ENCODE results near the gene PLCG2.

The PLCG2 gene

DNA sequence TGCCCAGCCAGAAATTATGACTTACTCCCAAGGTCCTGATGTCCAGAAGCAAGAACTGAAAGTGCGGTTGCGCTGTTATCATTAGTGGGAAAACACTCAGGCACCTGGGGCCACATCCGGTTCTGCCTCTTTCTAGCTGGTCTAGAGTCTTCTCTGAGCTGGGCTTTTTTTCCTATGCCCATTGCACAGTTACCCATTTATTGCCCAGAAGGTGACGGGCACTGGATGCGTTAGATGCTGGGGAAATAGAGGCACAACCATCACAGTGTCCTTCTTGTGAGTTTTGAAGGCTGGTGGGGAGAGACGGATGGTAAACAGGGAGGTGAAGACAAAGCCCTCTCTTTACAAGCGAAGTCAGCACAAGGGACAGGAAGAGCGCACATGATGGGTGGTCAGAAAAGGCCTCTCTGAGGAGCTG is 37.7 kb downstream of the PLCG2 start:
- TF ChIP-seq, protein P1, sequence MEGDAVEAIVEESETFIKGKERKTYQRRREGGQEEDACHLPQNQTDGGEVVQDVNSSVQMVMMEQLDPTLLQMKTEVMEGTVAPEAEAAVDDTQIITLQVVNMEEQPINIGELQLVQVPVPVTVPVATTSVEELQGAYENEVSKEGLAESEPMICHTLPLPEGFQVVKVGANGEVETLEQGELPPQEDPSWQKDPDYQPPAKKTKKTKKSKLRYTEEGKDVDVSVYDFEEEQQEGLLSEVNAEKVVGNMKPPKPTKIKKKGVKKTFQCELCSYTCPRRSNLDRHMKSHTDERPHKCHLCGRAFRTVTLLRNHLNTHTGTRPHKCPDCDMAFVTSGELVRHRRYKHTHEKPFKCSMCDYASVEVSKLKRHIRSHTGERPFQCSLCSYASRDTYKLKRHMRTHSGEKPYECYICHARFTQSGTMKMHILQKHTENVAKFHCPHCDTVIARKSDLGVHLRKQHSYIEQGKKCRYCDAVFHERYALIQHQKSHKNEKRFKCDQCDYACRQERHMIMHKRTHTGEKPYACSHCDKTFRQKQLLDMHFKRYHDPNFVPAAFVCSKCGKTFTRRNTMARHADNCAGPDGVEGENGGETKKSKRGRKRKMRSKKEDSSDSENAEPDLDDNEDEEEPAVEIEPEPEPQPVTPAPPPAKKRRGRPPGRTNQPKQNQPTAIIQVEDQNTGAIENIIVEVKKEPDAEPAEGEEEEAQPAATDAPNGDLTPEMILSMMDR (IDR thresholded peaks at IDR 0.05; ENCODE audit: low read depth, low read length, missing control alignments) = no peak
- H3K4me3 ChIP-seq (ENCODE audit: low read depth, low read length) = no peak overlapping the region
- in situ Hi-C loops (cut with HindIII; ENCODE audit: low sequenced_read_pairs) = no loop called here
- DNase-seq (ENCODE audit: low read depth) = no peak

DNA sequence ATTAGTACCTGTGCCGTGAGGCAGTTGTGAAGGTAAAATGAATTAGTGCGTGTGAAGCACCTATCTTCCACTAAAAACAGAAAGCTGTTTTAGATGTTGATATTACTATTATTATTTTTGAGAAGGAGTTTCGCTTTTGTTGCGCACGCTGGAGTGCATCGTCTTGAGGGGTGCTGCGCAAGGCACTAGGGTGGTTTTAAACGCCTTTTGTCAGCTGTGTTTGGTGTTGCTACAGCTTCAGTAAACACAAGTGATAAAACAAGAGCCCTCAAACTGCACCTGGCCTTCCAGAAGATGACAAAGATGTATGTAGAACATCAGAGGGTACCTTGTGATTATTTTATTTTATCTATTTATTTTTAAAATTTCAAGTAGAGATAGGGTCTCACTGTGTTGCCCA is 38.2 kb downstream of the PLCG2 start:
- H3K4me3 ChIP-seq (ENCODE audit: low read depth, low read length) = no peak overlapping the region
- DNase-seq (ENCODE audit: low read depth) = no peak

DNA sequence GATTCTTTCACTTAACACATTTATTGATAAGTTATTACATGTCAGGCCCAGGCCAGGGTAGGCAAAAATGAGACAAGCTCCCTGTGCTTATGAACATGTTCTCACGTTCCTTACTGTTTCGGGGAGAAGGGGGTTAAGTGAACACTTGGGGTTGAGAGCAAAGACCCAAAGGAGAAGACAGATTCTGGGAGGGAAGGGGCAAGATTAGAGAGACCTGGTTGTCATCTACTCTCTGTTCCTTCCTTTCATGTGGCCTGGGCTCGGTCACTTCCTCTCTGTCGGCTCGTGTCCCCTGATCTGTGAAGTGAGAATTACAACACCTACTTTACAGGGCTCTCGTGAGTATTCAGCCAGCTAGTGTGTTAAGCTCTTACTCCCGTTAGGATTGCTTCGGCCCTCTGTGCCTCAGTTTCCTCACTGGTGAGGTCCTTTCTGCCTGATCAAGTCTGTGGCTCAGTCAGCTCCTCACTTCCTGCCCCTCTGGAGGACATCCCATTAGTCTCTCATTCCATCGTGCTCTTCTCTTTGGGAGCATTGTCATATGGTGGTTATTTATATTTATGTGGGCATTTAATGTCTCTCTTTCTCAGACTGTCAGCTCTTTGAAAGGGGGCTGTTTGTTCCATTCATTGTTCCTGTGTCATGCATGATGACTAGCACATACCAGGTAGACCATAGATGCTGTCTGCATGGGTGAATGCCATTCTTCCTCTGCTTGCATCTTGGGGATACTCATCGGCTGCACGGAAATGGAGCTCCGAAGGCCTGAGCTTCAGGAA is 38.9 kb downstream of the PLCG2 start:
- DNase-seq (ENCODE audit: low read depth) = no peak
- in situ Hi-C loops (cut with HindIII; ENCODE audit: low sequenced_read_pairs) = no loop called here
- no peak overlapping the region for H3K4me3 ChIP-seq (ENCODE audit: low read depth, low read length)
- TF ChIP-seq, protein P1 (IDR thresholded peaks at IDR 0.05; ENCODE audit: low read depth, low read length, missing control alignments) = no peak

More for the DNA sequence above, 38.2 kb downstream of the PLCG2 start:
- in situ Hi-C loops (cut with HindIII; ENCODE audit: low sequenced_read_pairs) = no loop called here
- TF ChIP-seq, protein P1 (IDR thresholded peaks at IDR 0.05; ENCODE audit: low read depth, low read length, missing control alignments) = no peak

DNA sequence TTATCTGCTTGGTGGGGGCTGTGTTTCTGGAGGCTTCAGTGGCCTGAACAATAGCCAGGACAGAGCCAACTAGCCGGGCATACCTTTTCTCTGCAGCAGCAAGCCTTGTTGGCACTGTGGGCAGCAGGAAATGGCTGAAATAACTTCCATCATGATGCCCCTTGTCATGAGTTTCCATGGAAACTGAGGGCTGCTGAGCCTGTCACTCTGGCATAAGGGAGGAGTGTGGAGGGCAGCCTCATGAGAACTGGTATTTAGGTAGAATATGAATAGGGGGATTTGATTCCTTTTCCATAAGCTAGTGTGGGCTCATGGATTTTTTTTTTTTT is 39.4 kb downstream of the PLCG2 start:
- in situ Hi-C loops (cut with HindIII; ENCODE audit: low sequenced_read_pairs) = no loop called here
- TF ChIP-seq, protein P1 (IDR thresholded peaks at IDR 0.05; ENCODE audit: low read depth, low read length, missing control alignments) = no peak
- DNase-seq (ENCODE audit: low read depth) = no peak
- no peak overlapping the region for H3K4me3 ChIP-seq (ENCODE audit: low read depth, low read length)

DNA sequence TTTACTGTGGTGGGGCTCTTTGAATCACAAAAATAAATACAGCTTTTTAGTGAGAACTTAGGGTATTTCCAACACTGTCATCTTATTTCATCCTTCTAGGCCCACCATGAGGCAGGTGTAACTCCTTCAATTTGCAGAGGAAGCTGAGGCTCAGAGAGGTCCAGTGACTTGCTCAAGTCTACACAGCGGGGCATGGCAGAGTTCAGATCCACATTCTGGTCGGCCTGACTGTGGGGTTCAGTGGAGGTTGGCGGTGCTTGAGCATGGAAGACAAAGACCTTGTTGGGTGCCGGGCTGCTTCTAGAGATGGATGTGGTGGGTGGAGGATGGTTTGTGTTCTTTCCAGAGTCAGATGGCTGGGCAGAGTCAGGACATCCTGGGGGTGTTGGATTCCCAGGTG is 39.8 kb downstream of the PLCG2 start:
- no peak overlapping the region for H3K4me3 ChIP-seq (ENCODE audit: low read depth, low read length)
- in situ Hi-C loops (cut with HindIII; ENCODE audit: low sequenced_read_pairs) = no loop called here
- no peak for DNase-seq (ENCODE audit: low read depth)
- TF ChIP-seq, protein P1 (IDR thresholded peaks at IDR 0.05; ENCODE audit: low read depth, low read length, missing control alignments) = no peak

DNA sequence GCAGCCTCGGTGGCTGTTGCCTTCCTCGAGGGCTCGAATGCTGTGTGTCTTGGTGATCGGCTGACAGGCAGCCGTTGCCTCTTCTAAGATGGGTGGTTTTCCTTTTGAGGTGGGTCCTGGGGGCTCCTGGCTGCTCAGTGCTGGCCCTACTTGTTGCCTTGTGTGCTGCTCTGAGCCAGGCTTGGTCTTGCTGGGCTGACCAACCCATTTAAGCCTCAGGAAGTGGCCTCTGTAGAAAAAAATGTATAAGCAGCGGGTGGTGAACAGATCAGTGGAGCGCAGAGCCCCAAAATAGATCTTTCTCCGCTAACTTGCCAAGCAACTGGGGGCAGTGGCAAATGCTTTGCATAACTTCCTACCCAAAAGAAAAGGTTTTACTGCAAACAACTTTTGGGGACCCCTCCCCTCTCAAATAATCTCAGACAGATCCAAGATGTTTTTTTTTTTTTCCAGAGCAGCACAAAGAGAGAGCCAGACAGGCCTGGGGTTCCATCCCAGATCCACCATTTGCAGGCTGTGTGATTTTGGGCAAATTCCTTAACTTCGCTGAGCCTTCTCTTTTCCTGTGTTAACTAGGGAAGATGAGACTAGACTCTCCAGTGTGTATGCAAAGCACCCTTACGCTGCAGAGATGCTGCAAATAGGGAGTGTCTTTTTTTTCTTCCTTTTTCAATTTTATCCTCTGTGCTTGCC is 42.5 kb downstream of the PLCG2 start:
- no peak for DNase-seq (ENCODE audit: low read depth)
- TF ChIP-seq, protein P1 (IDR thresholded peaks at IDR 0.05; ENCODE audit: low read depth, low read length, missing control alignments) = no peak
- H3K4me3 ChIP-seq (ENCODE audit: low read depth, low read length) = no peak overlapping the region
- in situ Hi-C loops (cut with HindIII; ENCODE audit: low sequenced_read_pairs) = no loop called here
